CD14-positive monocyte (primary cell): ENCODE results near the gene TTLL11. TPM values are rescaled to one million over a fixed set of nuclear protein-coding genes. Genes with fewer than 3 reads are reported as not detected.

ENCODE experiments used
- DNase-seq, 3 donors: peaks; one replicate each; pipeline ENCODE4 v3.0.0-alpha.2; 2011 to 2022
- H2AFZ ChIP-seq: 2 replicates; pipeline ENCODE4 v1.6.0; 2012; ENCODE audit warnings: mild to moderate bottlenecking, low read depth, low read length, inconsistent platforms; ENCODE audit not compliant: insufficient read depth, poor library complexity, severe bottlenecking
- H3K27ac ChIP-seq, 2 donors: 1 replicate in 1 of 2; 2 replicates in 1 of 2; pipeline ENCODE4 v1.5.1; 2012 to 2013; ENCODE audit warnings: low read length in 2 of 2, control low read depth in 1 of 2, inconsistent platforms in 1 of 2, low read depth in 1 of 2, mild to moderate bottlenecking in 1 of 2
- H3K27me3 ChIP-seq, 2 donors: one replicate each; pipeline versions ENCODE4 v1.6.0 to v1.6.1; 2011 to 2013; ENCODE audit warnings: low read length in 2 of 2; ENCODE audit not compliant: control insufficient read depth in 2 of 2, insufficient read depth in 2 of 2
- H3K36me3 ChIP-seq, 2 donors: replicated peaks in 1 of 2; 1 replicate in 1 of 2; 2 replicates in 1 of 2; pipeline versions ENCODE4 v1.5.1 to v1.6.1; 2012 to 2013; ENCODE audit warnings: low read length in 2 of 2, control low read depth in 1 of 2, inconsistent platforms in 1 of 2, mild to moderate bottlenecking in 1 of 2; ENCODE audit not compliant: insufficient read depth in 2 of 2, control insufficient read depth in 1 of 2
- H3K4me1 ChIP-seq, 2 donors: 1 replicate in 1 of 2; 2 replicates in 1 of 2; pipeline versions ENCODE4 v1.5.1 to v1.6.1; 2012 to 2013; ENCODE audit warnings: low read length in 2 of 2, control low read depth in 1 of 2, inconsistent platforms in 1 of 2, mild to moderate bottlenecking in 1 of 2, moderate library complexity in 1 of 2; ENCODE audit not compliant: insufficient read depth in 2 of 2, control insufficient read depth in 1 of 2
- H3K4me2 ChIP-seq: replicated peaks from 2 replicates; pipeline ENCODE3; 2012; ENCODE audit warnings: low read length, moderate library complexity, mild to moderate bottlenecking; ENCODE audit not compliant: poor library complexity, severe bottlenecking; ENCODE audit errors: extremely low read depth
- H3K4me3 ChIP-seq, 3 experiments: fragments of 200-600 bp in 1 of 3; sonication (generic) in 1 of 3; replicated peaks in 1 of 3; 1 replicate in 2 of 3; 2 replicates in 1 of 3; pipeline ENCODE4 v1.5.1; 2011 to 2013; ENCODE audit warnings: low read length in 3 of 3, mild to moderate bottlenecking in 3 of 3, control low read depth in 2 of 3, low read depth in 2 of 3, inconsistent platforms in 1 of 3, moderate library complexity in 1 of 3
- H3K79me2 ChIP-seq: 2 replicates; pipeline ENCODE4 v1.6.0; 2012; ENCODE audit warnings: mild to moderate bottlenecking, control low read depth, inconsistent platforms, low read length, moderate library complexity; ENCODE audit not compliant: insufficient read depth
- H3K9ac ChIP-seq: 2 replicates; pipeline ENCODE4 v1.6.0; 2017; ENCODE audit warnings: low read length, mild to moderate bottlenecking; ENCODE audit not compliant: insufficient read depth, poor library complexity, severe bottlenecking
- H3K9me3 ChIP-seq, 2 donors: replicated peaks in 1 of 2; 1 replicate in 1 of 2; 2 replicates in 1 of 2; pipeline versions ENCODE4 v1.5.1 to v1.6.1; 2012 to 2013; ENCODE audit warnings: low read length in 2 of 2, control low read depth in 1 of 2; ENCODE audit not compliant: control insufficient read depth in 1 of 2, insufficient read depth in 1 of 2
- H4K20me1 ChIP-seq: 2 replicates; pipeline ENCODE4 v1.6.0; 2012; ENCODE audit warnings: mild to moderate bottlenecking, low read length, control low read depth, moderate library complexity; ENCODE audit not compliant: insufficient read depth
- H3K27ac Mint-ChIP-seq, 7 donors: one replicate each; pipeline ENCODE4 v1.8.0; 2020; ENCODE audit warnings: mild to moderate bottlenecking in 7 of 7, mixed read lengths in 7 of 7, moderate library complexity in 6 of 7, inconsistent platforms in 2 of 7
- H3K27me3 Mint-ChIP-seq, 3 donors: one replicate each; pipeline ENCODE4 v1.8.0; 2021 to 2022; ENCODE audit warnings: low read depth in 3 of 3, mild to moderate bottlenecking in 3 of 3, mixed read lengths in 3 of 3, moderate library complexity in 3 of 3, inconsistent platforms in 1 of 3
- H3K36me3 Mint-ChIP-seq, 2 donors: one replicate each; pipeline ENCODE4 v1.8.0; 2020; ENCODE audit warnings: mixed read lengths in 2 of 2, inconsistent platforms in 1 of 2, mild to moderate bottlenecking in 1 of 2
- H3K4me1 Mint-ChIP-seq: one replicate; pipeline ENCODE4 v1.8.0; 2020; ENCODE audit warnings: mild to moderate bottlenecking, mixed read lengths
- H3K4me3 Mint-ChIP-seq, 2 donors: one replicate each; pipeline ENCODE4 v1.8.0; 2020; ENCODE audit warnings: mild to moderate bottlenecking in 2 of 2, mixed read lengths in 2 of 2, moderate library complexity in 1 of 2
- H3K9me3 Mint-ChIP-seq, 7 donors: one replicate each; pipeline ENCODE4 v1.8.0; 2020 to 2022; ENCODE audit warnings: mixed read lengths in 7 of 7, mild to moderate bottlenecking in 6 of 7, moderate library complexity in 6 of 7, inconsistent platforms in 2 of 7
- CTCF ChIP-seq: fragments of 200-600 bp; IDR thresholded peaks from one replicate; pipeline ENCODE4 v1.8.0; 2022; ENCODE audit warnings: antibody characterized with exemption, mild to moderate bottlenecking
- WGBS: methylation state at CpG from one replicate; pipeline ENCODE4 v1.1.5; 2013; ENCODE audit warnings: missing lambda C conversion rate; ENCODE audit not compliant: insufficient coverage; 5-methylcytosine and 5-hydroxymethylcytosine counted together
- intact Hi-C, 2 donors: fragments of 100-400 bp; cut with micrococcal nuclease; formaldehyde crosslinking; loops; one replicate each; pipeline versions ENCODE4 v1.15.0 to v1.15.1; 2023
- polyA plus RNA-seq, 3 donors: library from polyadenylated mRNA; depleted of rRNA in 1 of 3; unstranded in 2 of 3; stranded (reverse) in 1 of 3; fragments of 300-500 nt in 2 of 3; fragments of >200 nt in 1 of 3; fragmentation: Illumina TruSeq in 2 of 3; gene quantifications; 1 replicate in 2 of 3; 2 replicates in 1 of 3; pipeline ENCODE4 v1.2.3, GENCODE V29; 2012 to 2021

Gene TTLL11
- polyA plus RNA-seq, 3 donors: 2.9 to 3.5 (median 3.1) TPM

DNA sequence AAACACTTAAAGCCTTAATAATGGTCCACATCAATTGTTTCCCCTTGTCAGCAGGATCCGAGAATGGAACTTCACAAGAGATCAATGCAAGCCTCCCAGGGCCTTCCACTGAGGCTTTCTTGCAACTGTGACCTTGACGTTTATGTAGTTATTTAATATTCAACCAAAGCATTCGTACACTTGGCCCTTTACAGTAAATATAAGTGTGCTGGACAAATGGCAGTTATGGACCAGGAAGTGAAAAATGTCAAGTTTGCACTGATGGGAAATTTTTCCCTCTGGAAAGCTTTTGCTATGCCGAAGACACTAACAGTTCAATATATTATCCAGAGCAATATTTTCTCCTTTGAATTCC is 101.8 kb downstream of the TTLL11 start:
- no peak for DNase-seq

DNA sequence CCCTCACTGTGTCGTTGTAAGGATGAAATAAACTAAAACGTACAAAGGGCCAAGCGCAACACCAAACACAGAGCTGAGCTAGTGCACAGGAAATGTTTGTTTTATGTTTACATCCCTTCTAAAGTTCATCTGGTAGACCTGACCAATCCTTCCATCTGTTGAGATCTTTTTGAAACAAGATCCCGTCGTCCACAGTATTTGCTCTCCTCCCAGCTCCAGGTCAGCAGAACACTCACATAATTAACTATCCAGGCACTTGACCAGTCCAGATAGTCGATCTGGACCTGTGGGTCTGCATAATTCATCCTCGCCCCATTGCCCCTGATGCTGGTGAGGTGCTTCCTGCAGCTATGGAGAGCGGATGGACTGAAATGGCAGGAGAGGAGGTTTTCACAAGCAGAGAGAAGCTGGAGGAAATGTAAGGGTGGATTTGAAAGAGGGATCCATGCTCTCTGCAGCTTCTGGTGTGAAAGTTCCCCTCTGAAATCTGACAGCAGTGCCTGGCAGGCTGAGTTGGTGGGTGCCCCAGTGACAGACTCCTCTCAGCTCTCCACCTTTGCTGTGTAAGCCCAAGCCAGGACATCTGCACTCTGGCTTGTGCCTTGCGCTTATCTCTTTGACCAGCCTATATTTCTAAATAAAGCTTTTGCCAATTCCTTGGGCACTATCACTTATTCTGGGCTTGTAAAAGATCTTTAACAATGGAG is 102.4 kb downstream of the TTLL11 start:
- Histone ChIP-seq H3K79me2 (no peaks in the 10 kb centered on the region), H4K20me1 (no peaks in the 10 kb centered on the region), H3K27ac (no peak overlapping the region), H3K4me2 (no peak overlapping the region), H2AFZ (no peak overlapping the region), H3K4me3 (no peak overlapping the region), H3K9ac (no peak overlapping the region), H3K9me3 (no peaks in the 10 kb centered on the region), H3K4me1 (no peaks in the 10 kb centered on the region), H3K36me3 (no peaks in the 10 kb centered on the region), H3K27me3 (no peaks in the 10 kb centered on the region)
- WGBS: 97% methylated on average over 7 of the region's 9 CpGs
- intact Hi-C loops: loop anchor here (5.0 to 10.0 kb wide), 2 partner anchors 303 to 526 kb away; no protein-coding TSS in a partner anchor
- H3K27me3 Mint-ChIP-seq: peaks cover 0 to 1% (median 0%) of the 10 kb centered on the region in 3 donors
- H3K36me3 Mint-ChIP-seq: peaks cover 2 to 8% of the 10 kb centered on the region in 2 donors
- no peak for TF ChIP-seq CTCF
- no peaks in the 10 kb centered on the region for H3K4me1 Mint-ChIP-seq
- H3K27ac Mint-ChIP-seq: no peak overlapping the region
- no peaks in the 10 kb centered on the region for H3K9me3 Mint-ChIP-seq
- DNase-seq: no peak
- no peak overlapping the region for H3K4me3 Mint-ChIP-seq

More for the DNA sequence above, 101.8 kb downstream of the TTLL11 start:
- Mint-ChIP-seq H3K4me3 (no peak overlapping the region), H3K27ac (no peak overlapping the region), H3K36me3 (peaks cover 2 to 8% of the 10 kb centered on the region in 2 donors), H3K27me3 (peaks cover 0 to 1% (median 0%) of the 10 kb centered on the region in 3 donors), H3K9me3 (no peaks in the 10 kb centered on the region), H3K4me1 (no peaks in the 10 kb centered on the region)
- Histone ChIP-seq H3K4me3 (no peak overlapping the region), H3K9ac (no peak overlapping the region), H3K9me3 (no peaks in the 10 kb centered on the region), H2AFZ (no peak overlapping the region), H3K36me3 (no peaks in the 10 kb centered on the region), H3K4me2 (no peak overlapping the region), H3K79me2 (no peaks in the 10 kb centered on the region), H3K4me1 (no peaks in the 10 kb centered on the region), H3K27ac (no peak overlapping the region), H3K27me3 (no peaks in the 10 kb centered on the region), H4K20me1 (no peaks in the 10 kb centered on the region)
- WGBS: 100% methylated on average over 1 of the region's 4 CpGs
- TF ChIP-seq CTCF: no peak
- intact Hi-C loops: loop anchor here (5.0 to 10.0 kb wide), 2 partner anchors 304 to 526 kb away; no protein-coding TSS in a partner anchor
